OCI-LY3 (cell line): Measurements from ENCODE around the gene CATSPERD.

ENCODE experiments used
- H2AFZ ChIP-seq: fragments of 200-600, 300-600 bp; shearing (Covaris generic); 2 replicates; pipeline ENCODE4 v1.6.0; 2014; ENCODE audit warnings: antibody characterized with exemption, low read depth, low read length
- H3K27ac ChIP-seq: fragments of 200-600, 300-600 bp; sonication (generic); 2 replicates; pipeline ENCODE4 v1.5.1; 2014; ENCODE audit warnings: mild to moderate bottlenecking, low read length, moderate library complexity, mixed read lengths
- H3K27me3 ChIP-seq: fragments of 200-600, 300-600 bp; sonication (generic); 2 replicates; pipeline ENCODE4 v1.6.1; 2014; ENCODE audit warnings: low read depth, low read length, mixed read lengths
- H3K36me3 ChIP-seq: fragments of 200-600, 300-600 bp; sonication (generic); replicated peaks from 2 replicates; pipeline ENCODE3; 2014; ENCODE audit warnings: low read depth, low read length, mixed read lengths
- H3K4me1 ChIP-seq: fragments of 300-600, 200-600 bp; sonication (generic); 2 replicates; pipeline ENCODE4 v1.6.1; 2014; ENCODE audit warnings: low read length, mixed read lengths
- H3K4me2 ChIP-seq: fragments of 200-600, 300-600 bp; sonication (generic); 2 replicates; pipeline ENCODE4 v1.6.1; 2014; ENCODE audit warnings: low read length, mixed read lengths
- H3K4me3 ChIP-seq: fragments of 300-600, 200-600 bp; sonication (generic); 2 replicates; pipeline ENCODE4 v1.5.1; 2014; ENCODE audit warnings: antibody characterized with exemption, mild to moderate bottlenecking, low read length, moderate library complexity
- H3K79me2 ChIP-seq: fragments of 300-600, 200-600 bp; shearing (Covaris generic); 2 replicates; pipeline ENCODE4 v1.6.1; 2014; ENCODE audit warnings: mild to moderate bottlenecking, low read length, mixed read lengths
- H3K9ac ChIP-seq: fragments of 300-600, 200-600 bp; shearing (Covaris generic); 2 replicates; pipeline ENCODE4 v1.6.0; 2014; ENCODE audit warnings: mild to moderate bottlenecking, low read length, moderate library complexity
- H3K9me3 ChIP-seq: fragments of 200-600, 300-600 bp; shearing (Covaris generic); 2 replicates; pipeline ENCODE4 v1.6.1; 2014; ENCODE audit warnings: low read length, mixed read lengths; ENCODE audit not compliant: insufficient read depth
- H4K20me1 ChIP-seq: fragments of 200-600, 300-600 bp; sonication (generic); 2 replicates; pipeline ENCODE4 v1.6.1; 2016; ENCODE audit warnings: low read length, mixed read lengths; ENCODE audit not compliant: insufficient read depth
- EZH2phosphoT487 ChIP-seq: fragments of 200-600 bp; shearing (Covaris generic); IDR thresholded peaks from 2 replicates; pipeline ENCODE4 v1.6.1; 2018; ENCODE audit warnings: antibody characterized with exemption, mixed run types, low read depth
- TF ChIP-seq, protein P1 (sequence below): fragments of 200-600, 300-600 bp; sonication (generic); IDR thresholded peaks from 2 replicates; pipeline ENCODE4 v1.5.1; 2014; ENCODE audit warnings: antibody characterized with exemption, low read length, low read depth

Gene CATSPERD

DNA sequence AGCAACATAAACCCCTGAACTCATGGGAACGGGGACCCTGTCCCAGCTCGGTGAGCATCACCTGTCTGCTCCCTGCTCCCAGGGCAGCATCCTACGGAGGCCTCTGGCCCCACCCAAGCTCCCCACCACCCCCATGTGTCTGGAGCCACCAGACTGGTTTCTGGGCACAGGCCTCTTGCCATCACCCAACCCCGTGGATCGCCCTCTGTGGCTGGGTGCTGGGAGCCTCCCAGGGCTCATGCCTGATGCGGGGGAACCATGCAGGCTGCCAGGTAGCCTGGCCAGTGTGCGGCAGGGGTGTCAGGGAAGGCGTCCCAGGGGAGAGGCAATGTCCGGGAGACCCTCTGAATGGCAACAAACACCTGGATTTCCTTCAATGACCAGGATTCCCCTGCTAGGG, 42.9 kb upstream of the CATSPERD start:
- Histone ChIP-seq H3K9me3 (no peaks in the 10 kb centered on the region), H3K9ac (no peak overlapping the region), H3K4me2 (no peak overlapping the region), H3K27ac (no peak overlapping the region), H3K4me1 (peaks cover 12% of the 10 kb centered on the region; the same call in 1 of the 2 replicates), H2AFZ (no peak overlapping the region), H3K27me3 (no peaks in the 10 kb centered on the region), H3K79me2 (peaks cover 12% of the 10 kb centered on the region), H4K20me1 (no peaks in the 10 kb centered on the region), H3K36me3 (peaks cover 11% of the 10 kb centered on the region), H3K4me3 (no peak overlapping the region)
- TF ChIP-seq, protein P1, sequence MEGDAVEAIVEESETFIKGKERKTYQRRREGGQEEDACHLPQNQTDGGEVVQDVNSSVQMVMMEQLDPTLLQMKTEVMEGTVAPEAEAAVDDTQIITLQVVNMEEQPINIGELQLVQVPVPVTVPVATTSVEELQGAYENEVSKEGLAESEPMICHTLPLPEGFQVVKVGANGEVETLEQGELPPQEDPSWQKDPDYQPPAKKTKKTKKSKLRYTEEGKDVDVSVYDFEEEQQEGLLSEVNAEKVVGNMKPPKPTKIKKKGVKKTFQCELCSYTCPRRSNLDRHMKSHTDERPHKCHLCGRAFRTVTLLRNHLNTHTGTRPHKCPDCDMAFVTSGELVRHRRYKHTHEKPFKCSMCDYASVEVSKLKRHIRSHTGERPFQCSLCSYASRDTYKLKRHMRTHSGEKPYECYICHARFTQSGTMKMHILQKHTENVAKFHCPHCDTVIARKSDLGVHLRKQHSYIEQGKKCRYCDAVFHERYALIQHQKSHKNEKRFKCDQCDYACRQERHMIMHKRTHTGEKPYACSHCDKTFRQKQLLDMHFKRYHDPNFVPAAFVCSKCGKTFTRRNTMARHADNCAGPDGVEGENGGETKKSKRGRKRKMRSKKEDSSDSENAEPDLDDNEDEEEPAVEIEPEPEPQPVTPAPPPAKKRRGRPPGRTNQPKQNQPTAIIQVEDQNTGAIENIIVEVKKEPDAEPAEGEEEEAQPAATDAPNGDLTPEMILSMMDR: no peak
- TF ChIP-seq EZH2phosphoT487: no peak

DNA sequence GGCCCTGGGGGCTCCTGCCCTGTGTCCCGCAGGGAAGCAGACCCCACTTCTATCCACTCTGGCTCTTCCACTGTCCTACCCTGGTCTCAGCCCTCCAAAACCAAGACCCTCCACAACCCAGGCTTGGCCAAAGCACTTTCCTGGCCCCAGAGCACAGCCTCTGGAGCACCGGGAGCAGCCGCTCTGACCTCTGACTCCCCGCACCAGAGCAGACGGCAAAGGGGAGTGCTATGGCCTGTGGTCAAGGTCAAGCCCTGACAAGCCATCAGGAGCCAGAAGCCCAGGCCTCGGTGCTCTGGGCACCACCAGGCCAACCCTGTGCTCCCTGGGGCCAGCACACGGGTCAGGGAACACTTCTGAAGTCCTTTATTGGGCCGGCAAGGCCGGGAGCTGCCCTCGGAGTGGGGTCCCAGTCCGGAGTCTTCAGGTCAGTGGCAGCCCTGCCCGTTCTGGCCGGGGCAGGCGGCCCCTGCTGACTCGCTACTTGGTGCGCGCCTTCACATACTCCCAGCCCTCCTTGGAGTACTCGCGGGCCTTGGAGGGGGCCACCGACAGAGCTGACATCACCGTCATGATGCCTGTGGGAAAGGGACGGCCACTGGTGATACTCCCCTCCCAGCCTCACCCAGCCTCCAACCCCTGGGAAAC, 42.2 kb upstream of the CATSPERD start:
- peaks cover 12% of the 10 kb centered on the region; the same call in 1 of the 2 replicates for H3K4me1 ChIP-seq
- no peaks in the 10 kb centered on the region for H3K9me3 ChIP-seq
- no peak overlapping the region for H3K9ac ChIP-seq
- peaks cover 6% of the 10 kb centered on the region for H3K36me3 ChIP-seq
- no peaks in the 10 kb centered on the region for H3K27me3 ChIP-seq
- TF ChIP-seq, protein P1: no peak
- no peak for TF ChIP-seq EZH2phosphoT487
- H3K4me3 ChIP-seq: no peak overlapping the region
- no peak overlapping the region for H3K4me2 ChIP-seq
- peaks cover 12% of the 10 kb centered on the region for H3K79me2 ChIP-seq
- H4K20me1 ChIP-seq: no peaks in the 10 kb centered on the region
- H2AFZ ChIP-seq: no peak overlapping the region
- no peak overlapping the region for H3K27ac ChIP-seq

DNA sequence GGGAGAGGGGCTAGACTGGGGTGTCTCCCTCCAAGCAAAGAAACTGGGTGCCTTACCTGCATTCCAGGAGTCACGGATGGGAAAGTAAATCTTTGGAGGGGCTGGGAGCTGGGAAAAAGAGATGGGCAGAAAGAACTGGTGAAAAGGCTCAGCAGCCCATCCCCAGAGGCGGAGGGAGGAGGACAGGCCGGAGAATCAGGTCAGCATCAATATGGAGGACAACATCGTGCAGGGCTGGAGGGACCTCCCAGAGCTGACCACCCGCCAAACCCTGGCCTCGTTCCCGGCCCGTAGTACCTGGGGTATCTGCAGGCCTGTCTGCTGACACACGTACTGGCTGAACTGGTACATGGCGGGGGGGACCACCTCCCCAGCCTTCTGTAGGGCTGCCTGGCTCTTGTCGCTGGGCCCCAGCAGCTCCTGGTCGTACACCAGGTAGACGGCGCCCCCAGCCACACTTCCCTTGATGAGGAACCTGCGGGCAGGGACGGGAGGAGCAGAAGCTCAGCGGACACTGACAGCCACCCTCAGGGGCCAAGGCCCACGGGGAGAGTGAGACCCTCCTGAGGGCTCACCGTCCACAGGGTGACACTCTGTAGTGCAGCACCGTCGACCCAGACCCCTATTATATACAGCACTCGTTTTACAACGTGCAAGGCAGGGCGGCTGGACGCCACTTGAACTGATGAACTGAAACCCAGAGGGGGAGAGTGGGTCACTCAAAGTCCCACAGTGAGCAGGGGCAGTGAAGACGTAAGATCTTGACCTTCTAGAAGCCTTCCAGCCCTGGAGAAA, 41.0 kb upstream of the CATSPERD start:
- H4K20me1 ChIP-seq: no peaks in the 10 kb centered on the region
- H3K4me1 ChIP-seq: peaks cover 12% of the 10 kb centered on the region; the same call in 1 of the 2 replicates
- TF ChIP-seq EZH2phosphoT487: no peak
- TF ChIP-seq, protein P1: no peak

DNA sequence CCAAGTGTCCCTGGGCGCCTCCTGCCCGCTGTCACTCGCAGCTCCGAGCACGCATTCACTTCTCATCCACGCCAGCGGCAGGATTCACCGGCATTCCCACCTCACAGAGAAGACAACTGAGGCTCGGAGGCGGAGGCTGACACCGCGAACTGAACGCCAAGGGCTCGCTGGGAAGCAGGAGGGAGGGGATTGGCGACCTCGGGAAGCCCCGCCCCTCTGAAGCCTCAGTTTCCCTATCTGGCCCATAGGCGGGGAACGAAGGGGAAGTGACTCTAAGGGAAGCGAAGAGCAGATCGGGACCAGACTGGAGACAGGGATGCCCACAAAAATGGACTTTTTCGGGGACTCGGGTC, 40.4 kb upstream of the CATSPERD start:
- Histone ChIP-seq H3K79me2 (peaks cover 12% of the 10 kb centered on the region), H3K4me3 (peak overlapping the region; percentile 88), H3K27me3 (no peaks in the 10 kb centered on the region), H3K9ac (peak overlapping the region; percentile 92), H3K27ac (peak overlapping the region; percentile 65), H4K20me1 (no peaks in the 10 kb centered on the region), H3K4me2 (peak overlapping the region; percentile 96), H3K9me3 (no peaks in the 10 kb centered on the region), H3K4me1 (peaks cover 12% of the 10 kb centered on the region; the same call in 1 of the 2 replicates), H2AFZ (peak overlapping the region; percentile 81), H3K36me3 (peaks cover 3% of the 10 kb centered on the region)
- TF ChIP-seq, protein P1: no peak
- TF ChIP-seq EZH2phosphoT487: no peak

More for the DNA sequence above, 41.0 kb upstream of the CATSPERD start:
- H3K9me3 ChIP-seq: no peaks in the 10 kb centered on the region
- H3K36me3 ChIP-seq: peaks cover 3% of the 10 kb centered on the region
- peak overlapping the region; percentile 92 for H3K9ac ChIP-seq
- H2AFZ ChIP-seq: peak overlapping the region; percentile 81; the same call in 1 of the 2 replicates
- H3K4me3 ChIP-seq: peak overlapping the region; percentile 88
- no peaks in the 10 kb centered on the region for H3K27me3 ChIP-seq
- peak overlapping the region; percentile 65 for H3K27ac ChIP-seq
- H3K4me2 ChIP-seq: peak overlapping the region; percentile 96
- peaks cover 12% of the 10 kb centered on the region for H3K79me2 ChIP-seq
